HG03139 (cell line): ENCODE measurements around the gene SHB.

Experiments
- ATAC-seq: cut with Tn5 transposase; IDR thresholded peaks from one replicate; pipeline ENCODE4 v1.9.1; 2021; ENCODE audit not compliant: unreplicated experiment

Gene SHB

DNA sequence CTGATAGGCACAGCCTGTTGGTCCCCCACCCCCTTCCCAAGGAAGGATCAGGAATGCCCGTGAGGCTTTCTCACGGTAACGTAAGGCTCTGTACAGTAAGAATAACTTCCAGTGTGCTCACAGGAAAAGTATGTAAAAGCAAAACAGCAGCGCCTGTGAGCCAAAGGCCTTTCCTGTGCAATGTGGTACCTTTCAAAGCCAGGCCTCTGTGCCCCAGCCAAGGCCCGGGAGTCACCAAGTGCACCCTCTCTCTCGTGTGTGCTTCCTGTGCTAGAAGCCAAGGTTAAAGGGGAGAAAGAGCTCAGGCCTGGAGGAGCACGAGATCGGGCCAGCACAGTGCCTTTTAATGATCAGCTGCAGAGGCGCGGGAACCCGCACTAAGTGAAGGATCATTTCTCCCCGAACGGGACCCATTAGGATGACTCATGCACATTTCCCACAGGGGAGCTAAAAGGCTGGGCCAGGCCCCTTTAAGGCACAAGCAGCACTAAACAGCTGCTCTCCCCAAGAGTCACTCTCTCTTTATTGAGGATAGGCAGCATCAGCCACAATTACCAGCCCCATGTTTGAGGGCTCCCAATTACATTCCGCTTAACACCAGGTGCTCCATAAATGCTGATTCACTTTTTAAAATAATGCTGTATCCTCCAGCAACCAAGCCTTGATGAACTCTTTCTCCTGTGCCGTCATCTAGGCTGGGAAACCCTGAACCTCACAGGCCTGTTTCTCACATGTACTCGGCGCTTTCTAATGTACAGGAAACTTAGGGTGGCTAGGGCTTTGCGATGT, 42.8 kb downstream of the SHB start:
- ATAC-seq, result no peak

DNA sequence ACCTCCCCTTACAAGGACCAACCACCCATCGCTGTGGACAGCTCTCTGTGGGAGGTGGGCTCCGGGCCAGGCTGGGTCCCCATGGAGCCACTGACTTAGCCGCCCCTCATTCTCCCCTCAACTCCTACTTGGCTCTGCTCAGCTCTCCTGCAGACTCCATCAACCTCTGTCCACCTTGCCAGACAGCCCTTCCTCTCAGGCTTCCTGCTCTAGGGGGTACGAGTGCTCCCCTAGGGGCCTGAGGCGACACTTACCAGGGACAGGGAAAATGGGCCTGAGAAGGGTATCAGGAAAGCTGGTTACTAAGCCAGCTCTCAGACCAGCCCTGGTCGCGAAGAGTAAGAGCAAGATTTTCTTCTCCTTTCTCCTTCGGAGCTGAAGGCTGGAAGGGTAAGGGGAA, 43.9 kb downstream of the SHB start:
- no peak for ATAC-seq

GRCh38 chr9:38024036-38024681, 44.9 kb downstream of the SHB start:
- ATAC-seq, result no peak

- ATAC-seq, result no peak
Observed at GRCh38 chr9:38023661-38024035, 45.4 kb downstream of the SHB start.

- no peak for ATAC-seq
Observed at GRCh38 chr9:38022995-38023394, 46.0 kb downstream of the SHB start.

GRCh38 chr9:38022203-38022895, 46.7 kb downstream of the SHB start:
- no peak for ATAC-seq

- ATAC-seq, result no peak
Observed at GRCh38 chr9:38020151-38021076, 48.6 kb downstream of the SHB start.

- ATAC-seq, result no peak
Observed at GRCh38 chr9:38019731-38020130, 49.3 kb downstream of the SHB start.

DNA sequence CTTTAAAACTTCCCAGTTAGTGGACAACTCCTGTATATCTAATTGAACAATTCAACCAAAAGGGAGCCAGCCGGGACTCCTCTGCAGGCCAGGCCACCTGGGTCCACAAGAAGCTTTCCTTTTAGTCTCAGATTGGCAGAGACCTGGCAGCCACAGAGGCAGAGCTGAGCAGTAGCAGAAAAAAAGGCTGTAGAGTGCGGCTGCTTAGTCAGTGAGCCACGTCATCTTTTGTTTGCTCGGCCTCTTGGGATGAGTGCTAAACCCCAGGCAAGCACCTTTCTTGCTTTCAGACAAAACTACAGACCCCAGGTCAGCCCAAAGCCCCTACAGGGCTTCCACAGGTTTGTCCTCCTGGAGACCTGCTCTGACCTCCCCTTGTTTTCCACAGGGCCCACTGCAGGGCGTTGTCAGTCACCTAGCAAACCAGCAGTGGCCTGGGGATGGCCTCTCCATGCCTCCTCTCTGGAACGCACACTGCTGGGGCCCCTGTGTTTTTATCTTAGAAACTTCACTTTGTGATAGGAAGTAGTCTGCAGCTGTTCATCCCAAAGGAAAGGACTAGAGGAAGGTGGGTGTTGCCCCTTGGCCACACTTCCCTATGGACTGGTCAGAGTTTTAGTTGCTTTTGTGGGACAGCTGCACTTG, 49.9 kb downstream of the SHB start:
- ATAC-seq, result no peak

GRCh38 chr9:38018241-38018957, 50.6 kb downstream of the SHB start:
- ATAC-seq, result no peak

GRCh38 chr9:38017885-38018186, 51.2 kb downstream of the SHB start:
- no peak for ATAC-seq

DNA sequence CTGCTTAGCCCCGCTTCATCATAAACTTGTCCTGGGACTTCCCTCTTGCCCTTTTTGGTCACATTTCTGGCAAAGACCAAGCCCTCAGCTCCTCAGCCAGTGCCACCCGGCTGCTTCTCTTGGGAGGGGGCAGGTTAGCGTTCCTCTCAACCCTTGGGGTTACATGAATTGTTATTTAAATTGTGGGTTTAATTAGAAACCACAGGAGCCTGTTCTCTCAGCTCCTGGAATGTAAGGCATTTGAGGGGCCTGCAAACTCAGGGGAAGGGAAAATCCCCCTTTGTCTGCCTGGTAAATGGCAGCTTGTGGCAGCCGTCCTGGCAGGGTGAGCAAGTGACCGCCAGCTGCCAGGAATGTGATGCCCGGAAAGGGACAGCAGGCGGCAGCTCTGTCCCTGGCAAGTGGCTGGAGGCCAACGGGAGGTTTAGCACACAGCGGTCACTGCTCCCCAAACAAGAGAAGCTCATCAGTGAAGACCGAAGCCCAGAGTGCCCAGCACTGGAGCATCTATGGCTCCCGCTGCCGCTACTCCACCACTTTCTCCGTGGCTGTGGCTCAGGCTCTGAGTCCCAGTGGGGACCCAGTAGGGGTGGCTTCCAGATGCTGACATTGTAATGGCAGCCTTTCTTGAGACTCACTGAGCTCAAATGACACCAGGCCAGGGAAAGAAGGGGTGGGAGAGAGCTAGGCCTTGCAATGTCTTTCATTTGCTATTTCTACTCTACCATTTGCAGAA, 51.7 kb downstream of the SHB start:
- ATAC-seq, result no peak

DNA sequence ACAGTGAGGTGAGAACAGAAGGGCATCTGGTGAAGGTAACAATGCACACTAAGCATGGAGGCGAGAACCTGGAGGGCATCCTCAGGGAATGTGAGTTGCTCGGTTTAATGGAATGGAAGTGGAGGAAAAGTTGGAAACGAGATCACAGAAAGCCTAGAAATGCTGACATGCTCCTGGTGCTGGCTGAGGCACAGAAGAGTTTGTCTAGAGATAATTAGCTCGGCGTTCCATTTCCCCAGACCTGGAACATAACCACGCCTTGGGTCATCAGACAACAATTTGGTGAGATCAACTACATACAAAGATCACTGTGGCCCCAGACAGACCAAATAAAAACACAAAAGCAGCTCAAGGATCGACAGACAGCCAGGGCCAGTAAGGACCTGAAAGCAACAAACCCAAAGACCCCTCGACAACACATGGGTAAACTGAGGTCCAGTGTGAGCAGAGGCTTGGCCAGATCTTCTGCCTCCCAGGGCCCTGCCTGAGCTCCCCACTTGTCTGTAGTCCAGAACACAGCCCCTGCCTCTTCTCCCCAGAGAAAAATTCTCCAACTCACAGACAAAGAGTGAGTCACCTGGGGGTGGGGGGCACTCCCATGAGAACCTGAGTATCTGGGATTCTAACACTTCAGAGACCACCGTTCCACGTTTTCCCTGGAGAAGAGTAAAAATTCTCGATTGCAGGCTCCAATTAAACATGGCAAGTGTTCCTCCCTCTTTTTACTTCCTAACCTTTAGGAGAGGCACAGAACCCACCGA, 52.5 kb downstream of the SHB start:
- ATAC-seq, result no peak

DNA sequence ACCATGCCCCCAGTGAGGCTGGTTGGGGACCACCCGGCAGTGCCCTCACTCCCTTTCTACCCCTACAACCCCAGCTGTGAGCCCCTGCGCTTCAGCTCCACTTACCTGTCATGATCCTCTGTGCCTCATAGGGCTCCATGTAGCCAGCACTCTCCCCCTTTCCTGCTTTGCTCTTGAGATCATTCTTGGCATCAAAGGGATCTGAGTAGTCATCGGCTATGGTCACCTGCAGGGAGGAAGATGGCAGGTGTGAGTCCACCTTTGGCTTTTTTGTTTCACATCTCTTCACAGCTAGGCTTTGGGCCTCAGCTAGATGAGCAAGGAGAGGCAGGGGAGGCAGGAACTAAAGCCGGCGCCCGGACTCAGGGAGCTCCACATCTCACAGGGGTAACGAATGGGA, 53.1 kb downstream of the SHB start:
- ATAC-seq, result no peak

DNA sequence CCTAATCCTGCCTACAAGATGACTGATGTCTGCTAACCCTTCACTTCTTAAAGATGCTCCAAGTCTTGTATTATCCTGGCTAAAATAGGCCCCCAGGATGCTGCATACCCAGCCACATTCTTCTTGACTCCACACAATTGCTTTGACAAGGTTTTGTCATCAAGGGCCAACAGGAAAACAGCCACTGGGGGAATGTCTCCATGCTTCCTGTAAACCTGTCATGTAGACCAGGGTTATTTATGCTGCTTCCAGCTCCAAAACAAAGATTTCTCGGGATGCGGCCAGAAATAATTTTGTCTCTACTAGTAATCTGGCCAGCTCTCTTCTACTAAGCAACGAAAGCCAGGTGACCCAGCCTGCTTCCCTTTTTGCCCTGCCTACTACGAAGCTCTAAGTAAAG, 53.8 kb downstream of the SHB start:
- ATAC-seq, result no peak

DNA sequence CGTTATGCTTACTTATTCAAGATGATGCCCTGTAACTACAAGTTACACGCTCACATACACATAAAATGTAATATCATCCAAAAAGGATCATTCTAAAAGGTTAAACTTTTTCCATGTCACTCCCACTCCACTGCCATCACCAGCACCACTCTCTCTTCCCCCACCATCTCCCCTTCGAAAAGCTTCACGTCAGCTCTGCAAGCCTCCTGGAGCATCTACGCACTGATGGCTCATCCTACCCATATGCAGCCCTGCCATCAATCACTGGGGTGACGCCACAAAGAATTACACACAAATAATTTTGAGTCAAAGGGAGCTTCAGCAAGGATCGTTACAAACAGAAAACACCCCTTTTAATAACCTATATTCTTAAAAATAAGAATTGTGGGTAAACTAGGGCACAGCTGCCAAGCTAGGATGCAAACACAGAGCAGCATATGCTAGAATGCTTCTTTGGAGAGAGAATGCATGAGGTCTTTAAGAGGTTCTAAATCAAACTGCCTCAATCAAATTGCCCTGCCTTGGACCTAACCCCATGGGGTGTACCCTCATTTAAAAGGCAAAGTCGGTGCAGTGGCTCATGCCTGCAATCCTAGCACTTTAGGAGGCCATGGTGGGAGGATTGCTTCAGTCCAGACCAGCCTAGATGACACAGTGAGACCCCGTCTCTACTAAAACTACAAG, 56.1 kb downstream of the SHB start:
- no peak for ATAC-seq

DNA sequence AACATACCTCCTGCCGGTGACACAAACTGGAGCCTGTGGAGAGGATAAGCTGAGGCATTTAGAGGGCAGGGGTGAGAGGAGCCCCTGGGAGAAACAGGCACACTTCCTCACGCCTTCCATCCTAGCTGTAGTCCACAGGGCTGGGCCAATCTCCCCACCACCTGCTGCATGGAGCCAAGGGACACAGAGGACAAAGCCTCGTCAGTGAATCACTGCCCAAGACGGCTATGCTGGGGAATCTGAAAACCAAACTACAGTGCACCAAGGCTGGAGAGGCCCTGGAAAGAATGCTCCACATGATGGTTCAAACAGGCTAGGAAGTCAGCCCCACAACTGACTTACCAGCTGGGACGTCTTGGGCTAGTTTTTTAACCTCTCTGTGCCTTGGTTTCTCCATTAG, 57.0 kb downstream of the SHB start:
- no peak for ATAC-seq
